ENCODE measurements around the gene SETD2.

Gene SETD2

DNA sequence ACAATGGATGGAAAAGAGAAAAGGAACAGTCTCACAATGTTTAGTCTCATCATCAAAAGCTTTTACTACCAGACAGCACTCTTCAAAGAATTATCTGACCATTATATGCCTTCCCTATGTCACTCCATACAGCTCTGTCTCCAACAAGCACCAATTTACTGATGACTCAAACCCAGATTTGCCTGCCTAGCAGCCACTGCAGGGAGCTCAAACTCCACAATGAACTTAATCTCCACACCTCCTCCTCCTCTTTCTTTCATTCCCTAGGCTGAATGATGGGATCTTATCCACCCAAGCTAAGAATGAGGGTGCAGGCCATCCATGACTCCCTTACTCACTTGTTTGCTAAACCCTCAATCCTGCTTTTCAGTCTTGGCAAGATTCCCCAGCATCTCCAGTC lies 139.0 kb downstream of the SETD2 start:
- no peak overlapping the region for H4K91ac ChIP-seq (ENCODE audit: low read depth, low read length)
- no peak overlapping the region for H4K8ac ChIP-seq (ENCODE audit: low read depth, low read length)
- no peak overlapping the region for H2BK5ac ChIP-seq (ENCODE audit: low read depth, low read length, poor library complexity)
- no peak overlapping the region for H3K23ac ChIP-seq (ENCODE audit: low read length)
- H2AK5ac ChIP-seq (ENCODE audit: low read length): no peak overlapping the region
- H2BK120ac ChIP-seq (ENCODE audit: insufficient read depth, low read length, poor library complexity): no peak overlapping the region
- no peaks in the 10 kb centered on the region for H3K79me2 ChIP-seq (ENCODE audit: control insufficient read depth, insufficient read depth, low read length, poor library complexity)
- H4K12ac ChIP-seq (ENCODE audit: low read depth, low read length): no peak overlapping the region
- peaks cover 0 to 4% of the 10 kb centered on the region in 2 experiments for H3K4me1 ChIP-seq (ENCODE audit: control insufficient read depth in 1 of 2, insufficient read depth in 2 of 2, low read length in 2 of 2)
- H3K4me2 ChIP-seq (ENCODE audit: low read length): no peak overlapping the region
- no peak overlapping the region for H2AFZ ChIP-seq (ENCODE audit: insufficient read depth, low read length, poor library complexity)
- no peaks in the 10 kb centered on the region for H3K79me1 ChIP-seq (ENCODE audit: low read length)
- no peak overlapping the region for H3K4ac ChIP-seq (ENCODE audit: low read depth, low read length)
- no peak for DNase-seq
- H3K9ac ChIP-seq (ENCODE audit: low read length): no peak overlapping the region
- no peak overlapping the region for H3K14ac ChIP-seq (ENCODE audit: low read length)
- H3K18ac ChIP-seq (ENCODE audit: low read length): no peak overlapping the region
- H3K9me3 ChIP-seq (ENCODE audit: insufficient read depth, low read depth, low read length): no peaks in the 10 kb centered on the region
- H2BK12ac ChIP-seq (ENCODE audit: low read length): no peak overlapping the region
- H3K27ac ChIP-seq (ENCODE audit: low read depth, low read length): no peak overlapping the region
- H3K27me3 ChIP-seq (ENCODE audit: insufficient read depth, low read length): no peaks in the 10 kb centered on the region
- peaks cover 0 to 2% of the 10 kb centered on the region in 2 experiments for H3K36me3 ChIP-seq (ENCODE audit: control insufficient read depth in 1 of 2, insufficient read depth in 2 of 2, low read length in 2 of 2)
- H3K4me3 ChIP-seq (ENCODE audit: low read depth, low read length): no peak overlapping the region

- Histone ChIP-seq H3K36me3 (ENCODE audit: control insufficient read depth in 1 of 2, insufficient read depth in 2 of 2, low read length in 2 of 2) (peaks cover 2 to 15% of the 10 kb centered on the region in 2 experiments), H3K9me3 (ENCODE audit: insufficient read depth, low read depth, low read length) (no peaks in the 10 kb centered on the region), H4K91ac (ENCODE audit: low read depth, low read length) (no peak overlapping the region), H3K18ac (ENCODE audit: low read length) (no peak overlapping the region), H4K8ac (ENCODE audit: low read depth, low read length) (no peak overlapping the region), H4K12ac (ENCODE audit: low read depth, low read length) (no peak overlapping the region), H3K4me2 (ENCODE audit: low read length) (no peak overlapping the region), H3K4me3 (ENCODE audit: low read depth, low read length) (no peak overlapping the region), H3K4ac (ENCODE audit: low read depth, low read length) (no peak overlapping the region), H2BK120ac (ENCODE audit: insufficient read depth, low read length, poor library complexity) (no peak overlapping the region), H2BK12ac (ENCODE audit: low read length) (no peak overlapping the region), H3K9ac (ENCODE audit: low read length) (no peak overlapping the region), H3K14ac (ENCODE audit: low read length) (no peak overlapping the region), H2BK5ac (ENCODE audit: low read depth, low read length, poor library complexity) (no peak overlapping the region), H3K4me1 (ENCODE audit: control insufficient read depth in 1 of 2, insufficient read depth in 2 of 2, low read length in 2 of 2) (no peaks in the 10 kb centered on the region), H3K27ac (ENCODE audit: low read depth, low read length) (no peak overlapping the region), H3K79me1 (ENCODE audit: low read length) (no peaks in the 10 kb centered on the region), H2AK5ac (ENCODE audit: low read length) (no peak overlapping the region), H3K27me3 (ENCODE audit: insufficient read depth, low read length) (no peaks in the 10 kb centered on the region), H2AFZ (ENCODE audit: insufficient read depth, low read length, poor library complexity) (no peak overlapping the region), H3K23ac (ENCODE audit: low read length) (no peak overlapping the region), H3K79me2 (ENCODE audit: control insufficient read depth, insufficient read depth, low read length, poor library complexity) (no peaks in the 10 kb centered on the region)
- no CpG with 5 or more reads among the region's 1 CpG for WGBS (ENCODE audit: extremely low coverage, insufficient coverage, insufficient read length)
- no peak for DNase-seq
Measured at GRCh38 chr3:47022641-47023071, 141.3 kb downstream of the SETD2 start.

GRCh38 chr3:47020311-47020710 lies 143.6 kb downstream of the SETD2 start:
- H3K79me2 ChIP-seq (ENCODE audit: control insufficient read depth, insufficient read depth, low read length, poor library complexity): no peaks in the 10 kb centered on the region
- no peak overlapping the region for H3K4me3 ChIP-seq (ENCODE audit: low read depth, low read length)
- no peak overlapping the region for H3K27ac ChIP-seq (ENCODE audit: low read depth, low read length)
- H3K79me1 ChIP-seq (ENCODE audit: low read length): no peaks in the 10 kb centered on the region
- no peak for DNase-seq
- no peak overlapping the region for H4K91ac ChIP-seq (ENCODE audit: low read depth, low read length)
- H3K9me3 ChIP-seq (ENCODE audit: insufficient read depth, low read depth, low read length): no peaks in the 10 kb centered on the region
- no peak overlapping the region for H2BK12ac ChIP-seq (ENCODE audit: low read length)
- H4K8ac ChIP-seq (ENCODE audit: low read depth, low read length): no peak overlapping the region
- no peak overlapping the region for H3K4me2 ChIP-seq (ENCODE audit: low read length)
- H2BK120ac ChIP-seq (ENCODE audit: insufficient read depth, low read length, poor library complexity): no peak overlapping the region
- peaks cover 12 to 30% of the 10 kb centered on the region in 2 experiments for H3K36me3 ChIP-seq (ENCODE audit: control insufficient read depth in 1 of 2, insufficient read depth in 2 of 2, low read length in 2 of 2)
- H3K27me3 ChIP-seq (ENCODE audit: insufficient read depth, low read length): no peaks in the 10 kb centered on the region
- no peak overlapping the region for H3K9ac ChIP-seq (ENCODE audit: low read length)
- H2AK5ac ChIP-seq (ENCODE audit: low read length): no peak overlapping the region
- no CpG with 5 or more reads among the region's 4 CpGs for WGBS (ENCODE audit: extremely low coverage, insufficient coverage, insufficient read length)
- H2AFZ ChIP-seq (ENCODE audit: insufficient read depth, low read length, poor library complexity): no peak overlapping the region
- no peak overlapping the region for H3K4ac ChIP-seq (ENCODE audit: low read depth, low read length)
- H3K4me1 ChIP-seq (ENCODE audit: control insufficient read depth in 1 of 2, insufficient read depth in 2 of 2, low read length in 2 of 2): no peaks in the 10 kb centered on the region
- no peak overlapping the region for H3K18ac ChIP-seq (ENCODE audit: low read length)
- no peak overlapping the region for H2BK5ac ChIP-seq (ENCODE audit: low read depth, low read length, poor library complexity)
- H3K23ac ChIP-seq (ENCODE audit: low read length): no peak overlapping the region
- H3K14ac ChIP-seq (ENCODE audit: low read length): no peak overlapping the region
- no peak overlapping the region for H4K12ac ChIP-seq (ENCODE audit: low read depth, low read length)

GRCh38 chr3:47019201-47019600 lies 144.7 kb downstream of the SETD2 start:
- Histone ChIP-seq H3K9ac (ENCODE audit: low read length) (no peak overlapping the region), H3K4me2 (ENCODE audit: low read length) (no peak overlapping the region), H3K27me3 (ENCODE audit: insufficient read depth, low read length) (no peaks in the 10 kb centered on the region), H3K27ac (ENCODE audit: low read depth, low read length) (no peak overlapping the region), H3K79me1 (ENCODE audit: low read length) (no peaks in the 10 kb centered on the region), H3K4me1 (ENCODE audit: control insufficient read depth in 1 of 2, insufficient read depth in 2 of 2, low read length in 2 of 2) (no peaks in the 10 kb centered on the region), H4K12ac (ENCODE audit: low read depth, low read length) (no peak overlapping the region), H3K14ac (ENCODE audit: low read length) (no peak overlapping the region), H2AK5ac (ENCODE audit: low read length) (no peak overlapping the region), H3K79me2 (ENCODE audit: control insufficient read depth, insufficient read depth, low read length, poor library complexity) (no peaks in the 10 kb centered on the region), H3K18ac (ENCODE audit: low read length) (no peak overlapping the region), H3K4me3 (ENCODE audit: low read depth, low read length) (no peak overlapping the region), H2BK5ac (ENCODE audit: low read depth, low read length, poor library complexity) (no peak overlapping the region), H2BK120ac (ENCODE audit: insufficient read depth, low read length, poor library complexity) (no peak overlapping the region), H4K91ac (ENCODE audit: low read depth, low read length) (no peak overlapping the region), H4K8ac (ENCODE audit: low read depth, low read length) (no peak overlapping the region), H3K4ac (ENCODE audit: low read depth, low read length) (no peak overlapping the region), H3K36me3 (ENCODE audit: control insufficient read depth in 1 of 2, insufficient read depth in 2 of 2, low read length in 2 of 2) (peaks cover 14 to 31% of the 10 kb centered on the region in 2 experiments), H2AFZ (ENCODE audit: insufficient read depth, low read length, poor library complexity) (no peak overlapping the region), H3K23ac (ENCODE audit: low read length) (no peak overlapping the region), H2BK12ac (ENCODE audit: low read length) (no peak overlapping the region), H3K9me3 (ENCODE audit: insufficient read depth, low read depth, low read length) (no peaks in the 10 kb centered on the region)
- no CpG with 5 or more reads among the region's 1 CpG for WGBS (ENCODE audit: extremely low coverage, insufficient coverage, insufficient read length)
- no peak for DNase-seq

- H4K8ac ChIP-seq (ENCODE audit: low read depth, low read length): no peak overlapping the region
- no peaks in the 10 kb centered on the region for H3K4me1 ChIP-seq (ENCODE audit: control insufficient read depth in 1 of 2, insufficient read depth in 2 of 2, low read length in 2 of 2)
- H3K9me3 ChIP-seq (ENCODE audit: insufficient read depth, low read depth, low read length): no peaks in the 10 kb centered on the region
- H2AK5ac ChIP-seq (ENCODE audit: low read length): no peak overlapping the region
- H2BK5ac ChIP-seq (ENCODE audit: low read depth, low read length, poor library complexity): no peak overlapping the region
- no peak overlapping the region for H3K4me2 ChIP-seq (ENCODE audit: low read length)
- H3K4ac ChIP-seq (ENCODE audit: low read depth, low read length): no peak overlapping the region
- H2BK120ac ChIP-seq (ENCODE audit: insufficient read depth, low read length, poor library complexity): no peak overlapping the region
- no peak overlapping the region for H4K12ac ChIP-seq (ENCODE audit: low read depth, low read length)
- H3K79me2 ChIP-seq (ENCODE audit: control insufficient read depth, insufficient read depth, low read length, poor library complexity): no peaks in the 10 kb centered on the region
- H3K27ac ChIP-seq (ENCODE audit: low read depth, low read length): no peak overlapping the region
- no peak overlapping the region for H2BK12ac ChIP-seq (ENCODE audit: low read length)
- peaks cover 16 to 38% of the 10 kb centered on the region in 2 experiments for H3K36me3 ChIP-seq (ENCODE audit: control insufficient read depth in 1 of 2, insufficient read depth in 2 of 2, low read length in 2 of 2)
- DNase-seq: no peak
- H3K9ac ChIP-seq (ENCODE audit: low read length): no peak overlapping the region
- no peaks in the 10 kb centered on the region for H3K27me3 ChIP-seq (ENCODE audit: insufficient read depth, low read length)
- H3K14ac ChIP-seq (ENCODE audit: low read length): no peak overlapping the region
- no peak overlapping the region for H3K23ac ChIP-seq (ENCODE audit: low read length)
- no peak overlapping the region for H2AFZ ChIP-seq (ENCODE audit: insufficient read depth, low read length, poor library complexity)
- H3K79me1 ChIP-seq (ENCODE audit: low read length): no peaks in the 10 kb centered on the region
- H3K4me3 ChIP-seq (ENCODE audit: low read depth, low read length): no peak overlapping the region
- H3K18ac ChIP-seq (ENCODE audit: low read length): no peak overlapping the region
- H4K91ac ChIP-seq (ENCODE audit: low read depth, low read length): no peak overlapping the region
Measured at GRCh38 chr3:47018269-47018611, 145.7 kb downstream of the SETD2 start.

Measured in trophoblast cell (in vitro differentiated cells and primary cell).